Measurements from ENCODE around the gene NTM.
"Not testable (repeated sequence)": the region's sequence is repeated elsewhere in the genome, so short reads cannot be mapped to it uniquely, and the experiment has no call there.

NTM gene

DNA sequence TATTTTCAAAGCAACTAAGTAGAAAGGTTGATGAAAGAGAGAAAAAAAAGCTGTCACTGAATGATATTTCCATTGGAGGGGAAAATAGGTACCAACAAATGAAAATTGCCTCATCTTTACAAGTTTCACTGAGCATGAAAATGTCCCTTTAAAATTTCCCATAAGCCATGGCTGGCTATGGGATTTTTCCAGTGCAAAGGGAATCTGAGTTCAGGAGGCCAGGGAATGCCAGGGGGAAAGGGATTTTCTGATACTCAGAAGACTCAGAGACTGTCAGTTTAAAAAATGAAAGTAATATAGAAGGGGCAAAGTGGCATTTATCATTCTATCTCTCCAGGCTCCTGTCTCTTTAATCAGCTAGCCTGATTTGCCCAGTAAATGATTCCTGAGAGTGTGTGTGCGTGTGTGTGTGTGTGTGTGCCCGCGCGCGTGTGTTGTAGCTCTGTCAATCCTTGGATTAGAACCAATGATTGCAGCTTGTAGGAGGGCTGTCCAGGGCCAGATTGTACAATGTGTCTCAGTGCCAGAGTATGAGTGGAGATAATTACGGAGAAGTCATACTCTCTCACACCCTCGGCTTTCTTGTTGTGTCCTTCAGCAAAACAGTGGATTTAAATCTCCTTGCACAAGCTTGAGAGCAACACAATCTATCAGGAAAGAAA lies at the start of gene NTM:
NTM (plus strand) TSS at position 526 of the 662 bp plus-strand sequence.
- DNase-seq (ENCODE audit: low read depth in 2 of 2, low spot score in 1 of 2) = no peak

DNA sequence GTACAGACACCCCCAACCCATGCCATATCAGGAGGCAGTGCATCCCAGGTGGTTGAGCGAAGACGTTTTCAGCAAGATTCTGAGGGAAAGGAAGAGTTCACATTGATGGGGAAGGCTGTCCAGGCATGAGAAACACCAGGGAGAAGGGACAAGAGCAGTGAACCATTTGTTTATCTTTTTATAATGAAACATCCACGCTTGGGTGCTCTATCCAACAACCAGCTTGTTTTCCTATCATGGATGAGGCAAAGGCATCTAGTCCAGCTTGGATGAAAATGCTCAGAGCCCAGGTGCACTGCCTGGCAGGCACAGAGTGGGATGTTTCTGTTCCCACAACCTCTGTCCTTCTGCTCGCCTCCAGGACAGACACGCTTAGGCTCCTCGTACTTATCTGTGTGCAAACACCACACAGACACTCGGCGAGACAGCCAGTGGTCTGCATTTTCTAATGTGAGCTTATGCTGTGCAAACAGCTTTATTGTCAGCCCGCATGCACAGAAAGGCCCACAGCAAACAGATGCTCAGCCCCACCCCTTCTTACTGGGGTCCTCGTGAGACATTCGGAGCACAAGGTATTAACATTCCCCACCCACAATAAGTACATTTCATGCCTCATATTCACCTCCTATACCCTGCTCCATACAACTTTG lies 45.4 kb upstream of the NTM start:
- DNase-seq (ENCODE audit: low read depth in 2 of 2, low spot score in 1 of 2) = no peak

DNA sequence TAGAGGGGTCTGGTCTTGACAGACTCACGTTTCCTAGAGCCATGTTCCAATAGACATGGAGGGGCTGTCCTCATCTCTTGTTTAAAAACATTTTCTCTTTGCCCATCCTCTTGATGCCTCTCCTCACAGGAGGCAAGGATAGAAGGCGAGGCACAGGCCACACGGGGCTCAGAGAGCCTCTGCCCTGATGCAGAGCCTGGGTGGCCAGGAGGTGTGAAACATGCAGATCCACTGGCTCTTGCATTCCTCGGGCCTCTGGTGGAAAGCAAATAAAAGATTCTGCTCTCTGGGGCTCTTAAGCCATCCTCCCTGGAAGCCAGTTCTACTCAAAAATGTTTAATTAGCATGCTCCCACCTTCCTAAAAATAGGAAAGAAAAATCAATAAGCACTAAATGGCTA lies 43.6 kb upstream of the NTM start:
- no peak for DNase-seq (ENCODE audit: low read depth in 2 of 2, low spot score in 1 of 2)

DNA sequence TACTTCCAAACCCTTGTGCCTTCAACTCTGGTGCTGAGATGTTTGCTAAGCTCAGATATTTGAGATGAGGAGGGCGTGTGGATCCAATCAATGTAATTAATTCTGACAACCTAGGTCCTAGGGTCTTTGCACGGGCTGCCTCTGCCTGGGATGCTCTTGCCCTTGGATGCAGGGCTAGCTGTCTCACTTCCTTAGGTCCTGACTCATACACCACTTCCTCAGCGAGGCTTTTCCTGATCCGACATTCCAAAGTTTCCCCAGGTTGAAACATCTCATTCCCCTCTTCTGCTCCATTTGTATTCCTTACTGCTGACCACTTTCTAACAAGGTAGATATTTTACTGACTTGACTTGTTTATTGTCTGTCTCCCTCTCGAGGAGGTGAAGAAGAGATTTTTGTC lies 43.0 kb upstream of the NTM start:
- DNase-seq (ENCODE audit: low read depth in 2 of 2, low spot score in 1 of 2) = no peak

DNA sequence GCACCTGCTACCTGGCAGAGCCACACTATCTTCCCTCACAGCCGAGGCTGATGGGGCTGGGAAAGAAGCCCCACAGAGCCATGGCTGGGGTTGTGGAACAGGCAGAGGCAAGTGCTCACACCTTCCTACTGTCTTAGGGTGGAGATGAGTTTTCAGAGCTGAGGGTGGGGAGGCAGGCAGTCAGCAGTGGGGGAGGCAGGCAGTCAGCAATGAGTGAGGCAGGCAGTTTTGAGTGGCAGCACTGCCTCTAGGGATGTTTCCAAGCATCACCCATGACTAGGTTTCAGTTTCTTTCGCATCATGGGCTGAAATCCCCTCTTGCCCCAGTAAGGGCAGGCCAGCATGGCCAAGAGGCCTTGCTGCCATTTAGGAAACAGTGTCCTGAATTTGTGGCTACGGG lies 41.6 kb upstream of the NTM start:
- DNase-seq (ENCODE audit: low read depth in 2 of 2, low spot score in 1 of 2) = no peak

DNA sequence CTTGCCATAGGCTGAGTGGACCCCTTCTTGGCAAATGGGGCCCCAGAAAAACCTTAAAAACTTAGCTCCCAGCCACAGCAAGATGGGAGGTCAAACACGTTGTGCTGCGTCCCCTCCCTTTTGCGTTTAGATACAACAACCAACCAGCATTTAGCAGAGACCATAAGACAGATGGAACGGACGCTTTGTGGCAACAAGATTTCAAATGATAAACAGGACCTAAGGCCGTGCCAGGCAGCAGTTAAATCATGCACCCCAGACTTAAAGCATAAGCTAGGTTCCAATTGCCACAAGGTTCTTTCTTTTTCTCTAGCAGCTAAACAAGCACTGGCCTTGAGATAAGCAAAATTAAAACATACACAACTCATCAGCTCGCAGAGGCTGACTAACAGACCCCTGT lies 39.4 kb upstream of the NTM start:
- DNase-seq (ENCODE audit: low read depth in 2 of 2, low spot score in 1 of 2) = no peak

DNA sequence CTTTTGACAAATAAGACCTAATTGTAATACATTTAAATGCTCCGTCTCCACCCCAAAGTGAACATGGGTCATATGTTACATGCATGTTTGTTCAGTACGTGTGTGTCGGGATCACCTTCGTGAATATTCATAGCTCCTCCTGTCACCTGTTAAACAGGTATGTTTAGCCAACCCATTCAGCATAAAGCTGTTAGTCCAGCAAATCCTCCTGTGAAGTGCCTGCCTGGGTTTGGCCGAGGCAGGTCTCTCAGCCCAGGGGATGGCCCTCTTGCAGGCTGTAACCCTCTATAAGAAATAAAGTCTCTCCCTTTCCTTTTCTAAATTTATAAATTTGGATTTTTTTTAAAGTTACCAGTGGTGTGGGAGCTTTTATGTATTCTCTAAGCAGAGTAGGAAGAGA lies 38.9 kb upstream of the NTM start:
- DNase-seq (ENCODE audit: low read depth in 2 of 2, low spot score in 1 of 2) = no peak

DNA sequence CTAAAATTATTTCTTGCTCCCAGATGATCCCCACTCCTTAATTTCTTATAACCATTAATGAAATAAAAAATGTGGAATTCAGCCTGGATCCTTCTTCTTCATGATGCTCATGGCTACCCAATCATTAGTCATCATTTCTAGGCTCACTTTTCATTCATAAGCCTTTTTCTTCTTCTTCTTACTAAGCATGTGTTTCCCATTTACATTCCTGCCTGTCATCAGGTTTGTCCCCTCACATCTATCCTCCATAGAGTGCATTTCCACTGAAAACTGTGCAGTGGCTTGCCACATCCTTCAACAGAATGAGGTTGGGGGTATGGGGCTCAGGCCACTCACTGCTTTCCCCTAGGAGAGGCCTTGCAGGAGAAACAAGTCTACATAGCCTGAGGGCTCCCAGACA lies 35.8 kb upstream of the NTM start:
- no peak for DNase-seq (ENCODE audit: low read depth in 2 of 2, low spot score in 1 of 2)

DNA sequence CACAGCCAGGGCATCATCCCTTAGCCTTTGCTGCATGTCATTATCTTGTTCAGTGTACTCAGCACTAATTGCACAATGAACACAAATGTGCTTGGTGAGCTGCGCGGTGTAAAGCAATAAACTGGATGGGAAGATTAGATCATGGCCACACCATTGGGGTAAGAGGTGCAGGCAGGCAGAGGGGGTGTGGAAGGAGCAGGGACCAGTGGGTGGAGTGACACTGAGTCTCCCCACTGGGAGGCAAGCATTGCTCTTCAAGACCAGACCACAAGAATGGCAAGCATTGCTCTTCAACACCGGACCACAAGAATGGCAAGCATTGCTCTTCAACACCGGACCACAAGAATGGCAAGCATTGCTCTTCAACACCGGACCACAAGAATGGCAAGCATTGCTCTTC lies 28.5 kb upstream of the NTM start:
- not testable (repeated sequence) for DNase-seq (ENCODE audit: low read depth in 2 of 2, low spot score in 1 of 2)

DNA sequence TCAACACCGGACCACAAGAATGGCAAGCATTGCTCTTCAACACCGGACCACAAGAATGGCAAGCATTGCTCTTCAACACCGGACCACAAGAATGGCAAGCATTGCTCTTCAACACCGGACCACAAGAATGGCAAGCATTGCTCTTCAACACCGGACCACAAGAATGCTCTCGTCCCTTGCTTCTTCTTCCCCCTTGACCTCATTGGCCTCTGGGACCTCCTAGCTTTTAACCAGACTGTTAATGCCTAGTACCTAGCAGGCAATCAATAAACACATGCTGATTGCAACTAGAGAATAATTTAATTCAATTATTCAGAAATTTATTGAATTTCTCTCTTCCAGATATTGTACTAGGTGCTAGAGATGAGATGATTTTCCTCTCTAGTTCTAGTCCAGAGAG lies 28.0 kb upstream of the NTM start:
- DNase-seq (ENCODE audit: low read depth in 2 of 2, low spot score in 1 of 2) = not testable (repeated sequence)

DNA sequence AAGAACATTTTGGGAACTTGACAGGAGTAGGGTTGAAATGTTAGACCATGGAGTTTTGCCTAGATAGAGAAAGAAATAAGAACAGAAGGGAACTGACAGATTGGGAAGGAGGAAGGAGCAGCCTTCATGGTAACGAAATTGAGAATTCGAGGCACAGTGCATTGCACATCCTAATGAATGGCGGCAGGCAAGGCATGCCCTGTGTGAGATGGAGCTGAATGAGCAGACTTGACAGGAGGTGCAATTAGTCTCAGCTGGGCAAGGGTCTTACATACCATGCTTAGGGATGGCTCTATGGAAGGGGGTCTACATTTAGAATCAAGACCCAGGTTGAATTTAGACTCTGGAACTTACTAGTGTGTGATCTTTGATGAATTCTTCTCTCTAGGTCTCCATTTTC lies 25.0 kb upstream of the NTM start:
- no peak for DNase-seq (ENCODE audit: low read depth in 2 of 2, low spot score in 1 of 2)

DNA sequence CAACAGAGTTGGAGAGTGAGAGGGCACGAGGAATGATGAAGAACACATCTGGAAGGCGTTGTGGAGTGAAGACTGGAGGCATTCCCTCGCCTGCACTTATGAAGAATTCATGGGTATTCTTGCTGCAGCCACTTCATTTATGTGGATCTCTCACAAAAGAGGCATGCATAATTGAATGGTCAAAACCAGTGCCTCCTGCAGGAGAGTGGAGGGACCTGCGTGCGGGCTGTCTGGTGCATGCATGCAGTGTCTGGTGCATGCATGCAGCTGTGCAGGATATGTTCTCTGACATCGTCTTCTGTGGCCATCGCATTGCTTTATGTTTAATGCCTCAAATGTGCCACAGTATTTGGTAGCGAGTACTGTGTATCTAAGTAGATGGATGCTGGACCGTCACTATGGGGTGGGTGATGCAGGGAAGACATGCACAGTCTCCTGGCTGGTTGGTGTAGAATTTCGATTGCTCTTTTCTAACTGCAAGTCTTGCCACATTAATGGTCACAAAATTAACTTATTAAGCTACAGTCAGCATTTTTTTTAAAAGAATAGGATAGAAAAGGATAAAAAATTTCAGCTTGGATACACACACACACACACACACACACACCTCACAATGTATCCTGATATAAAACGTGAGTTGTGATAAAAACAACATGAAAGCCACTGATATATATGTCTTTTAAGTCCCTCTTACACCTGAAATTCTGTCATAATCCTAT lies 20.9 kb upstream of the NTM start:
- DNase-seq (ENCODE audit: low read depth in 2 of 2, low spot score in 1 of 2) = no peak

DNA sequence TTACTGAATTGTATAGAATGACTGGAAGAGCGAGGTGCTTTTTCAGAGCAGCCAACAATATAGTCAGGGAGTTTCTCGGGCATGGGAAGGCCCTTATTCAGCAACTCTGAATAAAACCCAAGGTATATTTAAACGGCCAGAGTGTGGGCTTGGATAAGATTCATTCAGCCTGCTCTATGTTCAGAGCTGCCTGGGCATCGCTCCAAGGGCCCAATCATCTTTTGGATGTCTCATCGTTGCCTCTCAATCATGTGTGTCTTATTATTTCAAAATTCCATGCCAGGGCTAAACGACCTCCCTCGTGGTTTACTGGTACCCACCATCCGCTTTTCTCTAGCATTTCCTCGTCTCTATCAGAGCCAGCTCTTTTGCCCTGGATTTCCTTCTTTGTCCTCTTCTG lies 19.5 kb upstream of the NTM start:
- DNase-seq (ENCODE audit: low read depth in 2 of 2, low spot score in 1 of 2) = no peak

DNA sequence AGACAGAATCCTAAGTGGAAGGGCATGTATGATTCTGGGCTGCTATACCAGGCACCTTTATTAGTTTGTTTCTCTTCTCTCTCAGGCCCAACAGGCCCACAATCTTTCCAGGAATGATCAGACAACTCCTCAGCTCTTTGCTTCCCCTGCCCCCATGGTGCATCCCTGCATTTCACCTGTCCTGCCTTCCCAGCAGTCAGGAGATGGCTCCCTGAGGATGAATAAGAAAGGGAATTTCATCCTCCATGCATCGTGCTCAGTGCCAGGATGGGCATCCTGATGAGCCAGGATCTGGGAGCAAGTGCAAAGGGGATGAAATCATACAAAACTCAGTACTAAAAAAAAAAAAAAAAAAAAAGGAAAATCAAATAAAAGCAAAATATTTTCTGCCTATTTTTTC lies 18.6 kb upstream of the NTM start:
- no peak for DNase-seq (ENCODE audit: low read depth in 2 of 2, low spot score in 1 of 2)

DNA sequence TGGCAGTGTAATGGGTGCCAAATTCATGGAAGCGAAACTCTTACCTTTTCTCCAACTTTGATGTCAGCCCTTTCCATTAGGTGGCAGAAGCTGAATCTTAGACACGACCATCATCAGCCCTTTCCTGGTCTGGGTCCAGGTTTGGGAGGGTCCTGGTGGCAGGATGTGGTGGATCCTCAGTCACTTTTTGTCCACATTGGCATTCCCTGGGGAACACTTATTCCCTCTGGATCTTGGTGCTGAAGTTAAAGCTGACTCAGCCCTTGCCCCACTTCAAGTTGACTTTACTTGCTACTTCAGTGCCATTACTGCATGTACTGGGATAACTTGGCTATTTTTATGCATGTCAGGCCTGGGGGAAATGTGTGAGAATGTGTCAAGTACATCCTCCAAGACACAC lies 16.6 kb upstream of the NTM start:
- no peak for DNase-seq (ENCODE audit: low read depth in 2 of 2, low spot score in 1 of 2)

DNA sequence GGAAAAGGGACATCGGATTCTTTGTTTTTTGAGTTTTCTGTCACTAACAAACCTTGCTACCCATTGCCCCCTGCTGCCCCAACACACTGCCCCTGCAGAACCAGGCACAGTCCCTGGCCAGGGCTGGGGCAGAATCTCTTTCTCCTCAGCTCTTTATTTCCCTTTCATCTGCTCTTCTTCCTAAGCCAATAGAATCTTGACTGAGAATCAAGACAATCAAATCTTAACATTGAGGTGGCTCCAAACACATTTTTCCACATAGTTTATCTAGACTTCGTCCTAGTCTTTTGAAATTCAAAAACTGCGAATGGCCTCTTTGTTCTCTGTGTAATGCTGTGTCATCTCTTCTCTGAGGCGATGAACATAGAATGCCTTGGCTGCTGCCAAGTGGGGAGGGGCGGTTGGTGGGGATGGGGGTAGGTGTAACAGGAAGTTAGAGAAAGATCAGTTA lies 16.1 kb upstream of the NTM start:
- no peak for DNase-seq (ENCODE audit: low read depth in 2 of 2, low spot score in 1 of 2)

DNA sequence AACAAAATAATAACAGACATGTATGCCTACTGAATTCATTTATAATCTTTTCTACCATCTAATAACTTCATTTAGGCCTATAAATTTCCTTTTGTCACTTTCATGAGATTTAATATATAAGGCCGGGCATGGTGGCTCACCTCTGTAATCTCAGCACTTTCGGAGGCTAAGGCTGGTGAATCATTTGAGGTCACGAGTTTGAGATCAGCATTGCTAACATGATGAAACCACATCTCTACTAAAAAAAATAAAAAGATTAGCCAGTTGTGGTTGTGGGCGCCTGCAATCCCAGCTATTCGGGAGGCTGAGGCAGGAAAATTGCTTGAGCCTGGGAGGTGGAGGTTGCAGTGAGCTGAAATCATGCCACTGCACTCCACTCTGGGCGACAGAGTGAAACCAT lies 14.2 kb upstream of the NTM start:
- no peak for DNase-seq (ENCODE audit: low read depth in 2 of 2, low spot score in 1 of 2)

DNA sequence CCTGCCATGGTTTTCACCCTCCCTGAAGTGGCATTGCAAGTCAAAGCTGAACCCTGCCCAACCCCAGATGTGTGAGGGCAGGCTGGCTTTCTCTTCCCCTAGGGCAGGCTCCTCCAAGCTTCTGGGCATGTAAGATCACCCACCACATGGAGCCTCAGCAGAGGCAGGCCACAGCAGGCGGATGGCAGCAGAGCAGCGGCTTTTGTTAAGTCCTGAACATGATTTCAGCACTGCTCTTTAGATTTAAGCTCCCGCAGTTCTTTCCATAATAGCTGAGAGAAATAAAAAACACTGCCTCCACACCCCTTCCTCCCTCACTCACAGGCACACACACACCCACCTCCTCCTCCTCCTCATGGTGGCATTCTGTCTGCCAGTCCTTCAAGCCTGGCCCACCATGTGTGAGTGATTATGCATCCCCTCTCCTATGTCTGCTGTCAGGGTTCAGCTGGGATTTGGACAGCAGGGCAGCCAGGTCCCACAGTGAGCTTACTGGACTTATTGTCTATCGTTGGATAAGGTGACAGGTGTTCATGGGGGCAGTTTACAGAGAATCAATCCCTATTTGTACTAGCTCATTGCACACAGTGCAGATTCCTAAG lies 5.0 kb upstream of the NTM start:
- no peak for DNase-seq (ENCODE audit: low read depth in 2 of 2, low spot score in 1 of 2)

DNA sequence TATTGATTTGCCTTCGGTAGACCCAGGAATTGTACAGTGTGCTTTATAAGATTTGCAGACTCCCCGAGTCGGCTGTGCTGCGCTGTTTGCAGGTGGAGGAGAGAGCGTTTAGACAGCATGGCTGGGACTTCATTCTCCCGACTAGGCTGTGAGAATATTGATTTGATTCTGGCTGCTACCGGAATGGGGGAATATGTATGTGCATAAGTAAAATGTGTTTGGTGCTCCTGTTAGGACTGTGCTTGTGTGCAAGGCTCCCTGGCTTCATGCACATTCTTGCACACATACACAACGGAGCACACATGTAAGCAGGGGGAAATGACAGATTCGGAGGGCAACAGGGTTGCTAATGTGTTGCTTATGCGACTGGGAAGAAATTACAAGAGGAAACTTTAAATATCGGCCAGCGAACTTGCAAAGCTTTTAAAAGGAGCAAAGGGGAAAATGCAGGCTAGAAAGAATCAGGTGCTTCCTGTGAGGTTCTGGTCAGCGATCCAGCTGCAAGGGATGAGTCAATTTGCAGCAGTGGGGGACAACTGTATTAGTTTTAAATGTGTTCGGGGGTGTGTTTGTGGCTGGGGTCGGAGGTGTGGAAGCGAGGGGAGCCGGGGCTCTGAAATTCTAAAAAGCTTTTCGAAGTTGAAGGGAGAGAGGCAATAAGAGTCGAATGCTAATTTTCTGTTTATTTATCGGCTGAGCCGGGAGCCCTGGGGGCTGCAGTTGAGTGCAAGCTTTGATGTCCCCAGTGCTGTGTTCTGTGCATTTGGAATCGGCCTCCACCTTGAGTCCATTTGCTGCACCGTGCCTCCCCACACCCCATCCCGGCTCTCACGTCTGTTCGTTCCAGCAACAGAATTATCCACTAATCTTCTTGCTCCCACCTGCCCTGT lies 731 bp downstream of the NTM start:
- no peak for DNase-seq (ENCODE audit: low read depth in 2 of 2, low spot score in 1 of 2)

DNA sequence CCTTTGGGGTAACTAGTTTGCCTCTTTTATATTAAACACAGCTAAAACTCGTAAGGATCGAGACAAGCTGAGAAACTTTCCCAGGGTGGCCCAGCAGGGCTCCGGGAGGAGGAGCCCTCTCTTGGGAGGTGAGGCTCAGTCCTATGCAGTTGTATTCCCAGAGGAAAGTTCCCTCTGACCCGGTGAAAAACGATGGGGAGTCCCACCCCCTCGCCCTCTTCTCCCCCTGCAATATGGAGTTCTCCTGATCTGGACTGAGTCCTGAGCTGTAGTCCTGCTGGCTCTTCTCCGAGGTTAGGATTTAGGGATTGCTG lies 1.3 kb downstream of the NTM start:
- DNase-seq (ENCODE audit: low read depth in 2 of 2, low spot score in 1 of 2) = no peak

DNA sequence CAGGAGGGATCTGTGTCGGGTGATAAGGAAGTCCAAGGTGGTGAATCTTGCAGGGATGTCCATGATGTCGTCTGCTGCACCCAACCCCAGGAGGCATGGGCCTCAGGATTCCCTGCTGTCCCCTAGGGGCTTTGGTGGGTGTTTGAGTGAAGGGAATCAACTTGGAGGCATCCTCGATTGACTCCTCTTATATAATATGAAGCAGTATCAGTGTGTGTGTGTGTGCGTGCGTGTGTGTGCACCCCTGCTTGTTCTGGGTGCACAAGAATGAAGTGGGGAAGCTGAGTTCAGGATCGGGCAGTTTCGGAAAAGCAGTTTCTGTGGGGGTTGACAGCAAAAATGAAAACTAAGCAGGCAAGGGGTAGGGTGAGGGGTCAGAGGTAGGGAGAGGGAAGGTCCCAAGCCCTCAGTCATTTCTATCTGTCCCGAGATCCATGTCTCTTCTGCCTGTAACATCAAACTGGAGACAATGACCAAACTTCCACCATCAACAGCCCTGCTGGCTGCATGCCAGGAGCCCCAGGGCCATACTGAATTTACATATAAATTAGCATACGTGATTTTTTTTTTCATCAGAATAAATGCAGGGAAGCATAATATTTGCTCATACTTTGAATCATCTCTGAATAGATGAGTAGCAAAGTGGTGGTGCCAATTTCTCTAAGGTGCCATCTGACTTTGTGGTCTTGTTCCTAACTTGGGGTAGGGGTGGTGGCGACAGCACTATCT lies 2.0 kb downstream of the NTM start:
- no peak for DNase-seq (ENCODE audit: low read depth in 2 of 2, low spot score in 1 of 2)
